AG10803 (cell line): ENCODE results near the gene ABHD12B.
A peak's percentile ranks its signal among the peaks of the same experiment; 100 is the strongest.

ENCODE experiments used
- DNase-seq: peaks from one replicate; pipeline ENCODE4 v3.0.0; 2010; ENCODE audit warnings: low read depth
- H3K4me3 ChIP-seq: 2 replicates; pipeline ENCODE4 v1.5.1; 2011; ENCODE audit warnings: mild to moderate bottlenecking, low read length, control low read depth
- CTCF ChIP-seq: conservative IDR thresholded peaks from 2 replicates; pipeline ENCODE4 v1.5.1; 2011; ENCODE audit warnings: mild to moderate bottlenecking, low read length, control low read depth, inconsistent platforms

The ABHD12B gene

GRCh38 chr14:50944647-50945413 is 73.0 kb downstream of the ABHD12B start:
- no peak for TF ChIP-seq CTCF
- DNase-seq: peak; percentile 51
- H3K4me3 ChIP-seq: peak overlapping the region; percentile 88

- DNase-seq: no peak
- H3K4me3 ChIP-seq: no peak overlapping the region
- no peak for TF ChIP-seq CTCF
Measured at GRCh38 chr14:50946234-50946935, 74.5 kb downstream of the ABHD12B start.

- H3K4me3 ChIP-seq: no peak overlapping the region
- DNase-seq: no peak
- no peak for TF ChIP-seq CTCF
Measured at GRCh38 chr14:50947446-50947845, 75.6 kb downstream of the ABHD12B start.

- H3K4me3 ChIP-seq: no peak overlapping the region
- no peak for TF ChIP-seq CTCF
- no peak for DNase-seq
Measured at GRCh38 chr14:50948205-50948604, 76.4 kb downstream of the ABHD12B start.

- DNase-seq: no peak
- TF ChIP-seq CTCF: no peak
- no peak overlapping the region for H3K4me3 ChIP-seq
Measured at GRCh38 chr14:50951032-50951431, 79.2 kb downstream of the ABHD12B start.

GRCh38 chr14:50953502-50953901 is 81.6 kb downstream of the ABHD12B start:
- H3K4me3 ChIP-seq: no peak overlapping the region
- no peak for TF ChIP-seq CTCF
- no peak for DNase-seq
